ENCODE data around the gene ADORA1. TPM values are rescaled to one million over a fixed set of nuclear protein-coding genes. Genes with fewer than 3 reads are reported as not detected.

ADORA1 gene
- total RNA-seq, 1 donor from 2014 or later, result not detected

DNA sequence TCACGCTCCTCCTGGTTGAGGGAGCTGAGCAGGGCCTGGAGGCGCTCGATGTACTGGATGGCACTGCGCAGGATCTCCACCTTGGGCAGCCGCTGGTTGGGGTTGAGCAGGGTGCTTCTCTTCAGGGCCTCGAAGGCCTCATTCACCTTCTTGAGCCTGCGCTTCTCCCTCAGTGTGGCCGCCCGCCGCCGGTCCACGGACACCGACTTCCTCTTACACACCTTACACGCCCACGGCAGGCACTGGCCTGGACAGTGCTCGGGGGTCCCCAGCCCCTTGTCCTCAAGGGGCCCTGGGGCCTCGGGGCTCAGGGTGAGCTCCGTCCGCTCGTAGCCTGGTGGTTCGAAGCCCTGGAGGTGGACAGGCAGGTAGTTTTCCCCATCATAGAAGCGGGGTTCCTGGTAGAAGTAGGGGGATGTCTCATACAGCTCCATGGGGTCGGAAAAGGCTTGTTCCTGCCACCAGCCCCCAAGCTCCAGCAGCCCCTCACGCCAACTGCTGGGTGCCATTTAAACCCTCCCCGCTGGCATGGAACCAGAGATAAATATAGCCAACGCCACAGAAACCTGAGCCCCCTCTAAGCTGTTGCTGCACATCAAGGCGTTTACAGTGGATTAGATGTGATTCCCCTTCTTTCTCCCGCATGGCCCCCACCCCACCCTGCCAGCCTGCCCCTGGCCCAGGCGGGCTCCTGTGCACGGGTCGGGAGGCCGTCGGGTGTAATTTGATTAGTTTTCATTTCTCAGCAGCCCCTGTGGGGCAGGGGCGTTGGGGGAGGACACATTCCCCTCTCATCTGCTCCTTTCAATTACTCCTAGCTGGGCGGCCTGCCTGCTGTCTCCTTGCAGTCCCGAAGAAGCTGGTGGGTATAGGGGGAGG, 41.8 kb upstream of the ADORA1 start, which contains the start of gene MYOG:
TSS of gene MYOG (minus strand) at position 485 of the 879 bp plus-strand sequence. CDS start at position 434, 51 bp downstream.
- H3K27ac Mint-ChIP-seq, result no peak within 1 kb of the TSS
- no peaks in the 10 kb centered on the region for H3K9me3 Mint-ChIP-seq
- CTCF ChIA-PET, result interaction anchor here (1.5 kb wide), 1 partner anchor 9 kb away, joined by 3 read pairs; no protein-coding TSS in a partner anchor
- DNase-seq (no peak), ATAC-seq (ENCODE audit: low read depth) (no peak)
- no peaks in the 10 kb centered on the region for H3K4me1 Mint-ChIP-seq
- H3K4me3 Mint-ChIP-seq, result no peak within 1 kb of the TSS
- POLR2A ChIA-PET, result no interaction called here
- TF ChIP-seq, protein P1, sequence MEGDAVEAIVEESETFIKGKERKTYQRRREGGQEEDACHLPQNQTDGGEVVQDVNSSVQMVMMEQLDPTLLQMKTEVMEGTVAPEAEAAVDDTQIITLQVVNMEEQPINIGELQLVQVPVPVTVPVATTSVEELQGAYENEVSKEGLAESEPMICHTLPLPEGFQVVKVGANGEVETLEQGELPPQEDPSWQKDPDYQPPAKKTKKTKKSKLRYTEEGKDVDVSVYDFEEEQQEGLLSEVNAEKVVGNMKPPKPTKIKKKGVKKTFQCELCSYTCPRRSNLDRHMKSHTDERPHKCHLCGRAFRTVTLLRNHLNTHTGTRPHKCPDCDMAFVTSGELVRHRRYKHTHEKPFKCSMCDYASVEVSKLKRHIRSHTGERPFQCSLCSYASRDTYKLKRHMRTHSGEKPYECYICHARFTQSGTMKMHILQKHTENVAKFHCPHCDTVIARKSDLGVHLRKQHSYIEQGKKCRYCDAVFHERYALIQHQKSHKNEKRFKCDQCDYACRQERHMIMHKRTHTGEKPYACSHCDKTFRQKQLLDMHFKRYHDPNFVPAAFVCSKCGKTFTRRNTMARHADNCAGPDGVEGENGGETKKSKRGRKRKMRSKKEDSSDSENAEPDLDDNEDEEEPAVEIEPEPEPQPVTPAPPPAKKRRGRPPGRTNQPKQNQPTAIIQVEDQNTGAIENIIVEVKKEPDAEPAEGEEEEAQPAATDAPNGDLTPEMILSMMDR (IDR thresholded peaks at IDR 0.05), result no peak
- no peaks in the 10 kb centered on the region for H3K36me3 Mint-ChIP-seq (ENCODE audit: low read depth)
- H3K27me3 Mint-ChIP-seq, result peaks cover 24% of the 10 kb centered on the region
- intact Hi-C loops (cut with micrococcal nuclease), result no loop called here

GRCh38 chr1:203086992-203087763, 40.3 kb upstream of the ADORA1 start:
- Mint-ChIP-seq H3K27me3 (peaks cover 29% of the 10 kb centered on the region), H3K36me3 (ENCODE audit: low read depth) (no peaks in the 10 kb centered on the region), H3K9me3 (no peaks in the 10 kb centered on the region), H3K4me3 (no peak overlapping the region), H3K4me1 (no peaks in the 10 kb centered on the region), H3K27ac (no peak overlapping the region)
- DNase-seq (no peak), ATAC-seq (ENCODE audit: low read depth) (no peak)
- TF ChIP-seq, protein P1 (IDR thresholded peaks at IDR 0.05), result no peak
- ChIA-PET POLR2A (no interaction called here), CTCF (interaction anchor here (1.5 kb wide), 1 partner anchor 10 kb away, joined by 3 read pairs; no protein-coding TSS in a partner anchor)
- intact Hi-C loops (cut with micrococcal nuclease), result no loop called here

DNA sequence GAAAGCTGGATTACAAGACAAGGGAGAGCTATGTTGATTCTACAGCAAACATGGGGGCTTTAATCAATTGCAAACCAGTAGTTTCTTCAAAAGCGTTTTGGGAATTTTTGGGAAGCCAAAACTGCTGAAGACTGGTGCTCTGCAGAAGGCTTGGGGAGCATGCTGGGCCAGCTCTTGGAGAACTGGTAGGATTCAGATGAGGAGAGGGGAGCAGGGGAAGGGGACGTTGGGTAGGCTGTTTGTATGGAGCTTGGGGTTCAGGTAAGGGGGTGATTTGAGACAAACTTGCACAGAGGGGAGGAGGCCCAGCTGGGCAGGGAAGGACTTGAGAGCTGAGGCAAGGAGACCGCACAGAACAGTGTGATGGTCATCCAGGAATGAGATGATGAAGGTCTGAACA, 39.1 kb upstream of the ADORA1 start:
- CTCF ChIA-PET, result no interaction called here
- Mint-ChIP-seq H3K27ac (no peak overlapping the region), H3K4me1 (no peaks in the 10 kb centered on the region), H3K9me3 (no peaks in the 10 kb centered on the region), H3K27me3 (peaks cover 33% of the 10 kb centered on the region), H3K4me3 (no peak overlapping the region), H3K36me3 (ENCODE audit: low read depth) (no peaks in the 10 kb centered on the region)
- no peak for DNase-seq
- POLR2A ChIA-PET, result no interaction called here
- intact Hi-C loops (cut with micrococcal nuclease), result no loop called here
- no peak for ATAC-seq (ENCODE audit: low read depth)
- TF ChIP-seq, protein P1 (IDR thresholded peaks at IDR 0.05), result no peak

DNA sequence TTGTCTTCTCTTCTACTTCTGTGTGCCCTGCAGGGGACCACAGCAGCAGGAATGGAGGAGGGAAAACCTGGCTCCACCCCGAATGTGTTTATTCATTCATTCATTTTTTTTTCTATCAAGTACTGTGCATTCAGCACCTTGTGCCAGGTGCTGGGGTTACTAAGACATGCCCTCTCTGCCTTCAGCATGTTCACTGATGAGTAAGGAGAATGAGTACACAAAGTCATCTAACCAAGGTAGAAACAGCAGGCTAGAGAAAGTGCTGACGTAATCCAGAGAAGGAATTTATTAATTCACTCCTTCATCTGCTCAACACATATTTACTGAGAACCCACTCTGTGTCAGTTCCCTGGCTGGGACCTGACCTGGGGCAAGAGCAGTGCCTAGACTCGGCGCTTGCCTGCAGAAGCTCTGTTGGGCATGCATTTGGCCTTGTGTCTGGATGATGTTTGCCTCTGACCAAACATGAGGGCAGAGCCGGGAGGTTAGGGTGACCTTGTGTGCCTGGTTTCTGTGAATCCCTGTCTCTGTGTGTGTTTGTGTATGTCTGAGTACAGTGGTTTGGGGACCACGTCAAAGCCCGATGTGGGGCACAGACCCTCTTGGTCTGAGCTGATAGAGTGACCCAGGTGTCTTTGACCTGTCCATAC, 38.4 kb upstream of the ADORA1 start:
- ATAC-seq (ENCODE audit: low read depth), result no peak
- Mint-ChIP-seq H3K4me3 (no peak overlapping the region), H3K4me1 (no peaks in the 10 kb centered on the region), H3K9me3 (no peaks in the 10 kb centered on the region), H3K27ac (no peak overlapping the region), H3K27me3 (peaks cover 33% of the 10 kb centered on the region), H3K36me3 (ENCODE audit: low read depth) (no peaks in the 10 kb centered on the region)
- ChIA-PET POLR2A (no interaction called here), CTCF (no interaction called here)
- intact Hi-C loops (cut with micrococcal nuclease), result no loop called here
- no peak for DNase-seq
- TF ChIP-seq, protein P1 (IDR thresholded peaks at IDR 0.05), result no peak
